OCI-LY7 (cell line): ENCODE results near the gene KNDC1. TPM values are rescaled to one million over a fixed set of nuclear protein-coding genes. Genes with fewer than 3 reads are reported as not detected.

Experiments
- BruUV-seq: library from RNA; stranded (reverse); fragments of 400-500 nt; replicated peaks from 2 replicates; lab custom pipeline; 2021; lab: Mats Ljungman, UMichigan
- CTCF ChIA-PET: fragments of 300-600 bp; sonication (Branson Sonifier 250); formaldehyde crosslinking; loops from one replicate; lab custom pipeline; 2022; ENCODE audit warnings: antibody characterized with exemption; ENCODE audit not compliant: unreplicated experiment; lab: Charles Lee
- POLR2A ChIA-PET: fragments of 300-600 bp; sonication (Branson Sonifier 250); formaldehyde crosslinking; loops from one replicate; lab custom pipeline; 2022; ENCODE audit warnings: antibody characterized with exemption; lab: Charles Lee
- DNase-seq: peaks from one replicate; pipeline ENCODE4 v3.0.0-alpha.2; 2015; ENCODE audit warnings: low spot score
- H2AFZ ChIP-seq: fragments of 200-600 bp; sonication (generic), shearing (Covaris generic); 2 replicates; pipeline ENCODE4 v1.6.1; 2014; ENCODE audit warnings: mild to moderate bottlenecking, antibody characterized with exemption, low read length, moderate library complexity
- H3K27ac ChIP-seq: fragments of 200-600 bp; sonication (generic); 2 replicates; pipeline ENCODE4 v1.5.1; 2014; ENCODE audit warnings: mixed run types, low read depth, mild to moderate bottlenecking, moderate library complexity, low read length, inconsistent platforms; ENCODE audit not compliant: poor library complexity, severe bottlenecking
- H3K36me3 ChIP-seq: fragments of 200-600 bp; sonication (generic); 2 replicates; pipeline ENCODE4 v1.6.1; 2014; ENCODE audit warnings: mild to moderate bottlenecking, antibody characterized with exemption, low read length, moderate library complexity, mixed read lengths; ENCODE audit not compliant: insufficient read depth
- H3K4me1 ChIP-seq: fragments of 200-600 bp; sonication (generic); 2 replicates; pipeline ENCODE4 v1.5.1; 2014; ENCODE audit warnings: mild to moderate bottlenecking, low read length; ENCODE audit not compliant: insufficient read depth, poor library complexity, severe bottlenecking
- H3K4me2 ChIP-seq: fragments of 200-600 bp; sonication (generic); 2 replicates; pipeline ENCODE4 v1.6.1; 2014; ENCODE audit warnings: mild to moderate bottlenecking, low read length
- H3K4me3 ChIP-seq: fragments of 200-600 bp; sonication (generic); 2 replicates; pipeline ENCODE4 v1.5.1; 2014; ENCODE audit warnings: mild to moderate bottlenecking, low read depth, low read length; ENCODE audit not compliant: poor library complexity, severe bottlenecking
- H3K79me2 ChIP-seq: fragments of 200-600 bp; sonication (generic); 2 replicates; pipeline ENCODE4 v1.6.1; 2016; ENCODE audit warnings: low read depth, mild to moderate bottlenecking, low read length, moderate library complexity, mixed read lengths; ENCODE audit not compliant: insufficient read depth
- H3K9me2 ChIP-seq: fragments of 200-600 bp; sonication (generic); 2 replicates; pipeline ENCODE4 v1.6.1; 2016; ENCODE audit warnings: mild to moderate bottlenecking, low read length, mixed read lengths; ENCODE audit not compliant: insufficient read depth
- H3K9me3 ChIP-seq: fragments of 200-600 bp; sonication (generic); 2 replicates; pipeline ENCODE4 v1.6.1; 2014; ENCODE audit warnings: mild to moderate bottlenecking, mixed run types, low read length, mixed read lengths
- H4K20me1 ChIP-seq: fragments of 200-600 bp; sonication (generic); 2 replicates; pipeline ENCODE4 v1.6.1; 2014; ENCODE audit warnings: mild to moderate bottlenecking, antibody characterized with exemption, low read length, moderate library complexity, mixed read lengths; ENCODE audit not compliant: insufficient read depth
- CTCF ChIP-seq: fragments of 200-600 bp; sonication (generic); conservative IDR thresholded peaks from 2 replicates; pipeline ENCODE4 v1.5.1; 2014; ENCODE audit warnings: mild to moderate bottlenecking, antibody characterized with exemption, low read length, moderate library complexity, mixed read lengths
- EZH2phosphoT487 ChIP-seq: fragments of 200-600 bp; sonication (generic); IDR thresholded peaks from 2 replicates; pipeline ENCODE4 v1.6.1; 2018; ENCODE audit warnings: low read depth, borderline replicate concordance, mild to moderate bottlenecking, mixed run types, antibody characterized with exemption, low read length, moderate library complexity, mixed read lengths
- intact Hi-C: fragments of 100-400 bp; cut with micrococcal nuclease; formaldehyde crosslinking; loops from one replicate; pipeline ENCODE4 v1.10.0; 2022; ENCODE audit not compliant: unreplicated experiment
- microRNA-seq: library from miRNA; unstranded; fragments of <30 nt; microRNA quantifications from one replicate; pipeline ENCODE4 v1.2.0, GENCODE V29; 2022; ENCODE audit warnings: borderline replicate concordance
- total RNA-seq, 2 experiments: library from RNA; depleted of rRNA in 1 of 2; stranded (reverse); fragments of >200 nt in 1 of 2; shearing (Covaris generic) in 1 of 2; gene quantifications; 2 replicates each; pipeline ENCODE4 v1.2.3, GENCODE V29; 2014 to 2022

The KNDC1 gene
- total RNA-seq, 2 experiments from 2014 or later, result not detected

GRCh38 chr10:133274751-133275683, 115.0 kb downstream of the KNDC1 start:
- Histone ChIP-seq H3K9me2 (no peaks in the 10 kb centered on the region), H3K79me2 (no peaks in the 10 kb centered on the region), H4K20me1 (no peaks in the 10 kb centered on the region; the same call in 1 of the 2 replicates), H3K4me2 (peak overlapping the region; percentile 86), H3K4me1 (peaks cover 47% of the 10 kb centered on the region), H3K27ac (peak overlapping the region; percentile 45), H3K9me3 (no peaks in the 10 kb centered on the region), H2AFZ (peak overlapping the region; percentile 7; the same call in 1 of the 2 replicates), H3K4me3 (peak overlapping the region; percentile 66), H3K36me3 (no peaks in the 10 kb centered on the region)
- POLR2A ChIA-PET, result interaction anchor here (1.0 kb wide), 1 partner anchor 16 kb away, joined by 3 read pairs; no protein-coding TSS in a partner anchor
- BruUV-seq, result no TSS peak
- TF ChIP-seq CTCF (no peak), EZH2phosphoT487 (no peak)
- intact Hi-C loops, result loop anchor here (5.0 kb wide), 1 partner anchor 133 kb away; no protein-coding TSS in a partner anchor
- CTCF ChIA-PET, result interaction anchor here (0.7 to 1.0 kb wide), 2 partner anchors 10 to 16 kb away, joined by 3 to 4 read pairs; no protein-coding TSS in a partner anchor
- DNase-seq, result peak; percentile 77

DNA sequence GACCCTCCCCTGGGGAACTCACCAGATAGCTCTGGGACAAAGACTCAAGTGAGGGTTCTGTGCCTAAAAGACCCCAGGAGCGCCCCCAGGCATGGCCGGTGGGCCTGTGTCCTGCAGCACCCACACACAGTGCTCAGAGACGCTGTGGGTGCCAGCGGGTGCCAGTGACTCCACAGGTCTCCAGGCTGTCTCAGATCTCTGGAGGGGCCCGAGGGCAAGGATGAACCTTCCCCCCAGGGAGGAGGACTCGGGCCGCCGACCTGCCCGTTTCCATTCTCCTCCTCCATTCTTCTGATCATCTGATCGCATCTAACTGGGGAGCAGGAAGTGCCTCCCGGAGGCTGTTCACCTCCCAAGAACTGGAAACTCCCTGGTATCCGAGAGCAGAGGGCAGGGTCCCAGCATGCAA, 115.7 kb downstream of the KNDC1 start:
- Histone ChIP-seq H3K36me3 (no peaks in the 10 kb centered on the region), H3K4me1 (peaks cover 47% of the 10 kb centered on the region), H3K4me2 (peak overlapping the region; percentile 86), H3K4me3 (peak overlapping the region; percentile 66), H3K9me3 (no peaks in the 10 kb centered on the region), H4K20me1 (no peaks in the 10 kb centered on the region), H2AFZ (peak overlapping the region; percentile 34; the same call in 1 of the 2 replicates), H3K27ac (peak overlapping the region; percentile 45), H3K9me2 (no peaks in the 10 kb centered on the region), H3K79me2 (no peaks in the 10 kb centered on the region)
- intact Hi-C loops, result loop anchor here (5.0 kb wide), 1 partner anchor 133 kb away; no protein-coding TSS in a partner anchor
- ChIA-PET CTCF (interaction anchor here (1.0 kb wide), 1 partner anchor 9 kb away, joined by 3 read pairs; no protein-coding TSS in a partner anchor), POLR2A (interaction anchor here (1.0 kb wide), 1 partner anchor 17 kb away, joined by 3 read pairs; no protein-coding TSS in a partner anchor)
- DNase-seq, result peak; percentile 53
- BruUV-seq, result no TSS peak
- TF ChIP-seq EZH2phosphoT487 (no peak), CTCF (peak; percentile 65)

Small RNA genes within 50 kb of the gene (microRNA-seq; reads per million reads assigned to microRNA genes)
- gene MIR202, result not detected

Other genes with a start within 250 kb of the KNDC1 start
- not detected in 2 replicates for gene CFAP46, start 217.6 kb upstream of the KNDC1 start, total RNA-seq (2014; rRNA removed; shearing (Covaris generic))
- not detected in 2 replicates for gene CFAP46, start 217.6 kb upstream of the KNDC1 start, total RNA-seq (2022)
- not detected in 2 replicates for gene ADGRA1, start 72.3 kb upstream of the KNDC1 start, total RNA-seq (2014; rRNA removed; shearing (Covaris generic))
- gene ADGRA1, start 72.3 kb upstream of the KNDC1 start, total RNA-seq (2022), result not detected in 2 replicates
- gene UTF1, start 70.0 kb downstream of the KNDC1 start, total RNA-seq (2014; rRNA removed; shearing (Covaris generic)), result not detected in 2 replicates
- not detected in 2 replicates for gene UTF1, start 70.0 kb downstream of the KNDC1 start, total RNA-seq (2022)
- gene VENTX, start 77.6 kb downstream of the KNDC1 start, total RNA-seq (2014; rRNA removed; shearing (Covaris generic)), result not detected in 2 replicates
- gene VENTX, start 77.6 kb downstream of the KNDC1 start, total RNA-seq (2022), result not detected in 2 replicates
- gene ADAM8, start 116.6 kb downstream of the KNDC1 start, total RNA-seq (2014; rRNA removed; shearing (Covaris generic)), result 7.5 and 10.0 TPM in 2 replicates
- gene ADAM8, start 116.6 kb downstream of the KNDC1 start, total RNA-seq (2022), result 16.3 and 17.6 TPM in 2 replicates
- gene TUBGCP2, start 148.7 kb downstream of the KNDC1 start, total RNA-seq (2014; rRNA removed; shearing (Covaris generic)), result 37.8 and 40.5 TPM in 2 replicates
- 53.0 and 56.1 TPM in 2 replicates for gene TUBGCP2, start 148.7 kb downstream of the KNDC1 start, total RNA-seq (2022)
- gene ZNF511, start 148.7 kb downstream of the KNDC1 start, total RNA-seq (2014; rRNA removed; shearing (Covaris generic)), result 64.7 and 95.0 TPM in 2 replicates
- 60.6 and 68.8 TPM in 2 replicates for gene ZNF511, start 148.7 kb downstream of the KNDC1 start, total RNA-seq (2022)
- gene CALY, start 176.7 kb downstream of the KNDC1 start, total RNA-seq (2014; rRNA removed; shearing (Covaris generic)), result not detected in 2 replicates
- not detected in 2 replicates for gene CALY, start 176.7 kb downstream of the KNDC1 start, total RNA-seq (2022)
- not detected in 2 replicates for gene PRAP1, start 187.2 kb downstream of the KNDC1 start, total RNA-seq (2014; rRNA removed; shearing (Covaris generic))
- gene PRAP1, start 187.2 kb downstream of the KNDC1 start, total RNA-seq (2022), result not detected in 2 replicates
- gene FUOM, start 197.8 kb downstream of the KNDC1 start, total RNA-seq (2014; rRNA removed; shearing (Covaris generic)), result 46.0 and 47.5 TPM in 2 replicates
- 23.6 and 30.4 TPM in 2 replicates for gene FUOM, start 197.8 kb downstream of the KNDC1 start, total RNA-seq (2022)
- 39.5 and 48.3 TPM in 2 replicates for gene ECHS1, start 213.1 kb downstream of the KNDC1 start, total RNA-seq (2014; rRNA removed; shearing (Covaris generic))
- gene ECHS1, start 213.1 kb downstream of the KNDC1 start, total RNA-seq (2022), result 42.2 and 46.2 TPM in 2 replicates
- gene PAOX, start 219.0 kb downstream of the KNDC1 start, total RNA-seq (2014; rRNA removed; shearing (Covaris generic)), result 5.9 and 10.7 TPM in 2 replicates
- gene PAOX, start 219.0 kb downstream of the KNDC1 start, total RNA-seq (2022), result 16.0 and 28.1 TPM in 2 replicates
- gene MTG1, start 233.9 kb downstream of the KNDC1 start, total RNA-seq (2014; rRNA removed; shearing (Covaris generic)), result 60.3 and 85.6 TPM in 2 replicates
- 101 and 107 TPM in 2 replicates for gene MTG1, start 233.9 kb downstream of the KNDC1 start, total RNA-seq (2022)